ENCODE results near the gene MAMDC4.

DNA sequence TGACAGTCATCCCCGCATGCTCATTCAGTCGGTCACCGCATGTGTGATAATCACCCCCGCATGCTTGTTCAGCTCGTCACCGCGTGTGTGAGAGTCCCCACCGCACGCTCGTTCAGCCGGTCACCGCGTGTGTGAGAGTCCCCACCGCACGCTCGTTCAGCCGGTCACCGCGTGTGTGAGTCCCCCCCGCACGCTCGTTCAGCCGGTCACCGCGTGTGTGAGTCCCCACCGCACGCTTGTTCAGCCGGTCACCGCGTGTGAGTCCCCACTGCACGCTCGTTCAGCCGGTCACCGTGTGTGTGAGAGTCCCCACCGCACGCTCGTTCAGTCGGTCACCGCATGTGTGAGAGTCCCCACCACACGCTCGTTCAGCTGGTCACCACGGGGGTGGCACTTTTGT, 37.7 kb downstream of the MAMDC4 start:
- TF ChIP-seq ZNF274 (IDR thresholded peaks at IDR 0.05; ENCODE audit: borderline replicate concordance, extremely low read depth, low read length): no peak
- no peak for TF ChIP-seq TCF12 (IDR thresholded peaks at IDR 0.05; ENCODE audit: low read depth, low read length)
- TF ChIP-seq, protein P1, sequence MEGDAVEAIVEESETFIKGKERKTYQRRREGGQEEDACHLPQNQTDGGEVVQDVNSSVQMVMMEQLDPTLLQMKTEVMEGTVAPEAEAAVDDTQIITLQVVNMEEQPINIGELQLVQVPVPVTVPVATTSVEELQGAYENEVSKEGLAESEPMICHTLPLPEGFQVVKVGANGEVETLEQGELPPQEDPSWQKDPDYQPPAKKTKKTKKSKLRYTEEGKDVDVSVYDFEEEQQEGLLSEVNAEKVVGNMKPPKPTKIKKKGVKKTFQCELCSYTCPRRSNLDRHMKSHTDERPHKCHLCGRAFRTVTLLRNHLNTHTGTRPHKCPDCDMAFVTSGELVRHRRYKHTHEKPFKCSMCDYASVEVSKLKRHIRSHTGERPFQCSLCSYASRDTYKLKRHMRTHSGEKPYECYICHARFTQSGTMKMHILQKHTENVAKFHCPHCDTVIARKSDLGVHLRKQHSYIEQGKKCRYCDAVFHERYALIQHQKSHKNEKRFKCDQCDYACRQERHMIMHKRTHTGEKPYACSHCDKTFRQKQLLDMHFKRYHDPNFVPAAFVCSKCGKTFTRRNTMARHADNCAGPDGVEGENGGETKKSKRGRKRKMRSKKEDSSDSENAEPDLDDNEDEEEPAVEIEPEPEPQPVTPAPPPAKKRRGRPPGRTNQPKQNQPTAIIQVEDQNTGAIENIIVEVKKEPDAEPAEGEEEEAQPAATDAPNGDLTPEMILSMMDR (IDR thresholded peaks at IDR 0.05; ENCODE audit: control extremely low read depth in 1 of 3, insufficient read depth in 1 of 3, low read depth in 1 of 3, low read length in 3 of 3): no peak
- no peak for TF ChIP-seq POLR2AphosphoS5 (IDR thresholded peaks at IDR 0.05; ENCODE audit: low read depth, low read length)
- TF ChIP-seq CHD1 (IDR thresholded peaks at IDR 0.05; ENCODE audit: low read depth, low read length): no peak
- TF ChIP-seq, protein P2, sequence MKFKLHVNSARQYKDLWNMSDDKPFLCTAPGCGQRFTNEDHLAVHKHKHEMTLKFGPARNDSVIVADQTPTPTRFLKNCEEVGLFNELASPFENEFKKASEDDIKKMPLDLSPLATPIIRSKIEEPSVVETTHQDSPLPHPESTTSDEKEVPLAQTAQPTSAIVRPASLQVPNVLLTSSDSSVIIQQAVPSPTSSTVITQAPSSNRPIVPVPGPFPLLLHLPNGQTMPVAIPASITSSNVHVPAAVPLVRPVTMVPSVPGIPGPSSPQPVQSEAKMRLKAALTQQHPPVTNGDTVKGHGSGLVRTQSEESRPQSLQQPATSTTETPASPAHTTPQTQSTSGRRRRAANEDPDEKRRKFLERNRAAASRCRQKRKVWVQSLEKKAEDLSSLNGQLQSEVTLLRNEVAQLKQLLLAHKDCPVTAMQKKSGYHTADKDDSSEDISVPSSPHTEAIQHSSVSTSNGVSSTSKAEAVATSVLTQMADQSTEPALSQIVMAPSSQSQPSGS (IDR thresholded peaks at IDR 0.05; ENCODE audit: low read length): no peak
- TF ChIP-seq FOSL1 (IDR thresholded peaks at IDR 0.05; ENCODE audit: insufficient read depth, low read depth, low read length): no peak

All from H1 (cell line).